GM06990 (cell line): ENCODE data around the gene TMEM72.

ENCODE experiments used
- DNase-seq: peaks from one replicate; pipeline ENCODE4 v3.0.0-alpha.2; 2011; ENCODE audit not compliant: insufficient read length; ENCODE audit errors: extremely low read depth
- H3K27me3 ChIP-seq: replicated peaks from 2 replicates; pipeline ENCODE4 v1.6.0; 2011; ENCODE audit warnings: low read length; ENCODE audit not compliant: control insufficient read depth, insufficient read depth
- H3K36me3 ChIP-seq: 2 replicates; pipeline ENCODE4 v1.5.1; 2011; ENCODE audit warnings: low read length; ENCODE audit not compliant: control insufficient read depth, insufficient read depth
- H3K4me3 ChIP-seq: replicated peaks from 2 replicates; pipeline ENCODE4 v1.5.1; 2011; ENCODE audit warnings: low read depth, mild to moderate bottlenecking, control low read depth, low read length
- CTCF ChIP-seq: IDR thresholded peaks from 2 replicates; pipeline ENCODE4 v1.5.1; 2011; ENCODE audit warnings: low read length, control low read depth, mild to moderate bottlenecking, inconsistent platforms; ENCODE audit not compliant: insufficient read depth, poor library complexity, severe bottlenecking

The TMEM72 gene

GRCh38 chr10:44936314-44936975, 25.3 kb downstream of the TMEM72 start:
- DNase-seq = no peak
- Histone ChIP-seq H3K4me3 (no peak overlapping the region), H3K36me3 (no peaks in the 10 kb centered on the region), H3K27me3 (no peaks in the 10 kb centered on the region)
- no peak for TF ChIP-seq CTCF

GRCh38 chr10:44937196-44938005, 26.3 kb downstream of the TMEM72 start:
- Histone ChIP-seq H3K4me3 (no peak overlapping the region), H3K27me3 (no peaks in the 10 kb centered on the region), H3K36me3 (no peaks in the 10 kb centered on the region)
- no peak for TF ChIP-seq CTCF
- DNase-seq = no peak

GRCh38 chr10:44938956-44939355, 27.8 kb downstream of the TMEM72 start:
- TF ChIP-seq CTCF = no peak
- Histone ChIP-seq H3K4me3 (no peak overlapping the region), H3K36me3 (no peaks in the 10 kb centered on the region), H3K27me3 (no peaks in the 10 kb centered on the region)
- no peak for DNase-seq

GRCh38 chr10:44939691-44940401, 28.7 kb downstream of the TMEM72 start:
- Histone ChIP-seq H3K27me3 (no peaks in the 10 kb centered on the region), H3K36me3 (no peaks in the 10 kb centered on the region), H3K4me3 (no peak overlapping the region)
- no peak for DNase-seq
- no peak for TF ChIP-seq CTCF

GRCh38 chr10:44944354-44944753, 33.2 kb downstream of the TMEM72 start:
- no peaks in the 10 kb centered on the region for H3K36me3 ChIP-seq
- no peak for DNase-seq
- no peaks in the 10 kb centered on the region for H3K27me3 ChIP-seq
- H3K4me3 ChIP-seq = no peak overlapping the region
- no peak for TF ChIP-seq CTCF
